ENCODE data around the gene UXT.
"Not testable (repeated sequence)": the region's sequence is repeated elsewhere in the genome, so short reads cannot be mapped to it uniquely, and the experiment has no call there.

The UXT gene

DNA sequence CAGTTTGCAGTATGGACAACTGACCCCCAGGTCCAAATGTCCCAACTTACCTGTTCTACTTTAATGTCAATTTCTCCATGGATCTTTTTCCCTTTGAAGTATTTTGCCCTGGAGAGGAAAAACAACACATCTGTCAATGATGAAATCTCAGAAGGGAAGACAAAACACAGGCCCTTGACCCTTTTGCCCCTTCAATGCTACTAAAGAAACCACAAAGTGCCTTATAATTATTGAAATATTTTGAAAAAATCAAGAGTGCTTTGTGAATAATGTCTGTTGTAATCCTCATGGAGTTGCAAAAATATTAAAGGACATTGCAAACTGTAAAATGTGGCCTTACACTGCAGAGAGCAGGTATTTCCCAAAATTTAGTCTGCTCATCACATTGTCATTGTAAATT is 51.9 kb downstream of the UXT start:
- no peak overlapping the region for H2AK5ac ChIP-seq (ENCODE audit: low read length, severe bottlenecking)
- peaks cover 15% of the 10 kb centered on the region for H3K9me3 ChIP-seq (ENCODE audit: control insufficient read depth, low read length)
- H3K79me1 ChIP-seq (replicated peaks; ENCODE audit: low read length, poor library complexity, severe bottlenecking): no peaks in the 10 kb centered on the region
- H4K8ac ChIP-seq (ENCODE audit: low read length): no peak overlapping the region
- peaks cover 12 to 51% of the 10 kb centered on the region in 2 experiments for H3K27me3 ChIP-seq (ENCODE audit: control insufficient read depth in 1 of 2, insufficient read depth in 1 of 2, low read length in 2 of 2)
- H4K91ac ChIP-seq (ENCODE audit: low read length): no peak overlapping the region
- H2BK5ac ChIP-seq (ENCODE audit: low read depth, low read length, poor library complexity, severe bottlenecking): no peak overlapping the region
- H3K36me3 ChIP-seq (ENCODE audit: control insufficient read depth in 1 of 2, insufficient read depth in 2 of 2, low read depth in 1 of 2, low read length in 2 of 2): no peaks in the 10 kb centered on the region
- H3K4me3 ChIP-seq (ENCODE audit: insufficient read depth in 1 of 2, low read depth in 1 of 2, low read length in 2 of 2): no peak overlapping the region
- peak; percentile 22 for DNase-seq
- H3K9ac ChIP-seq (ENCODE audit: low read length): no peak overlapping the region
- peaks cover 2% of the 10 kb centered on the region for H3K4me1 ChIP-seq (ENCODE audit: control insufficient read depth, insufficient read depth, low read depth, low read length)
- H3K4me2 ChIP-seq (ENCODE audit: low read length, poor library complexity, severe bottlenecking): no peak overlapping the region
- H3K4ac ChIP-seq (ENCODE audit: low read depth in 1 of 2, low read length in 2 of 2): no peak overlapping the region
- H2AFZ ChIP-seq (ENCODE audit: low read depth, low read length): no peak overlapping the region
- no peak overlapping the region for H3K14ac ChIP-seq (ENCODE audit: low read length in 2 of 2)
- no peak overlapping the region for H3K18ac ChIP-seq (ENCODE audit: low read depth in 1 of 2, low read length in 2 of 2)
- no peak overlapping the region for H3K27ac ChIP-seq (ENCODE audit: low read length, poor library complexity, severe bottlenecking)
- H2BK12ac ChIP-seq (ENCODE audit: low read length in 2 of 2): no peak overlapping the region
- no peak overlapping the region for H3K23ac ChIP-seq (ENCODE audit: low read length in 2 of 2)
- no peak overlapping the region for H2BK15ac ChIP-seq (ENCODE audit: low read depth, poor library complexity, severe bottlenecking)
- H2BK120ac ChIP-seq (ENCODE audit: low read depth, low read length): no peak overlapping the region

DNA sequence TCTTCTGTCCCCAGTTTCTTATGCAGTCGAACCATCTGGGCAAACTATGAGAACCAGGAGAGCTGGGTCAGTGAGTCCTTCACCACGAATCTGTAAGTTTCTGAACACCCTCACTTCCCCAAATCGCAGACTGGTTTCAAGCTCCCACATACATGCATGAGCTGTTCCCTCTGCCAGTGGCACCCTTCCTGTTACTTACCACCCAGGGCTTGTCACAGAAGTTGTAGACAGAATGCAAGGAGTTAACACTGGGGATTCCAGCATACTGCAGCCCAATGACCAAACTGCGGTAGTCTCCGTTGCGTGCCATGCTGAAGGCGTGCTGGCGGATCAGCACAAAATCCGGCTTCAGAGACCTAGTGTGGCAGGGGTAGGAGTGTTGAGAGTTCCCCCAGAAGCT is 54.0 kb downstream of the UXT start:
- no peak overlapping the region for H2BK5ac ChIP-seq (ENCODE audit: low read depth, low read length, poor library complexity, severe bottlenecking)
- H3K9ac ChIP-seq (ENCODE audit: low read length): no peak overlapping the region
- H3K4ac ChIP-seq (ENCODE audit: low read depth in 1 of 2, low read length in 2 of 2): no peak overlapping the region
- no peak overlapping the region for H4K8ac ChIP-seq (ENCODE audit: low read length)
- H2BK120ac ChIP-seq (ENCODE audit: low read depth, low read length): no peak overlapping the region
- DNase-seq: no peak
- H2AFZ ChIP-seq (ENCODE audit: low read depth, low read length): no peak overlapping the region
- H3K36me3 ChIP-seq (ENCODE audit: control insufficient read depth in 1 of 2, insufficient read depth in 2 of 2, low read depth in 1 of 2, low read length in 2 of 2): no peaks in the 10 kb centered on the region
- peaks cover 2% of the 10 kb centered on the region for H3K4me1 ChIP-seq (ENCODE audit: control insufficient read depth, insufficient read depth, low read depth, low read length)
- H3K4me2 ChIP-seq (ENCODE audit: low read length, poor library complexity, severe bottlenecking): no peak overlapping the region
- no peak overlapping the region for H2AK5ac ChIP-seq (ENCODE audit: low read length, severe bottlenecking)
- H3K27ac ChIP-seq (ENCODE audit: low read length, poor library complexity, severe bottlenecking): no peak overlapping the region
- no peak overlapping the region for H2BK12ac ChIP-seq (ENCODE audit: low read length in 2 of 2)
- H2BK15ac ChIP-seq (ENCODE audit: low read depth, poor library complexity, severe bottlenecking): no peak overlapping the region
- H3K14ac ChIP-seq (ENCODE audit: low read length in 2 of 2): no peak overlapping the region
- H3K27me3 ChIP-seq (ENCODE audit: control insufficient read depth in 1 of 2, insufficient read depth in 1 of 2, low read length in 2 of 2): peaks cover 12 to 38% of the 10 kb centered on the region in 2 experiments
- H4K91ac ChIP-seq (ENCODE audit: low read length): no peak overlapping the region
- no peak overlapping the region for H3K4me3 ChIP-seq (ENCODE audit: insufficient read depth in 1 of 2, low read depth in 1 of 2, low read length in 2 of 2)
- H3K23ac ChIP-seq (ENCODE audit: low read length in 2 of 2): no peak overlapping the region
- H3K9me3 ChIP-seq (ENCODE audit: control insufficient read depth, low read length): peaks cover 13% of the 10 kb centered on the region
- 91% methylated on average over 9 of the region's 9 CpGs for WGBS
- H3K79me1 ChIP-seq (replicated peaks; ENCODE audit: low read length, poor library complexity, severe bottlenecking): no peaks in the 10 kb centered on the region
- H3K18ac ChIP-seq (ENCODE audit: low read depth in 1 of 2, low read length in 2 of 2): no peak overlapping the region

DNA sequence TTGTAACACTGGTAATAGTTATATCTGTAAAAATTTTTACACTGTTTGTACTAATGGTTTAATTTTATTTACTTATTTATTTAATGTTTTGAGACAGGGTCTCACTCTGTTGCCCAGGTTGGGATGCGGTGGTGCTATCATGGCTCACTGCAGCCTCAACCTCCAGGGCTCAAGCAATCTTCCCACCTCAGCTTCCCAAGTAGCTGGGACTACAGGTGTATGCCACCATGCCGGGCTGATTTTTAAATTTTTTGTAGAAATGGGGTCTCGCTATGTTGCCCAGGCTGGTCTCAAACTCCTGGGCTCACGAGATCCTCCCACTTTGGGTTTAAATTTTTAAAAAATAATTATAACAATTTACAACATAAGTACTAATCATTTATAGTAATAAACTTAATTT is 55.9 kb downstream of the UXT start:
- not testable (repeated sequence) for H3K79me1 ChIP-seq (replicated peaks; ENCODE audit: low read length, poor library complexity, severe bottlenecking); H3K4ac ChIP-seq (ENCODE audit: low read depth in 1 of 2, low read length in 2 of 2); H3K23ac ChIP-seq (ENCODE audit: low read length in 2 of 2); H2BK5ac ChIP-seq (ENCODE audit: low read depth, low read length, poor library complexity, severe bottlenecking); H3K4me1 ChIP-seq (ENCODE audit: control insufficient read depth, insufficient read depth, low read depth, low read length); H2AFZ ChIP-seq (ENCODE audit: low read depth, low read length); H4K8ac ChIP-seq (ENCODE audit: low read length); H3K4me2 ChIP-seq (ENCODE audit: low read length, poor library complexity, severe bottlenecking); H4K91ac ChIP-seq (ENCODE audit: low read length); H3K4me3 ChIP-seq (ENCODE audit: insufficient read depth in 1 of 2, low read depth in 1 of 2, low read length in 2 of 2); H3K18ac ChIP-seq (ENCODE audit: low read depth in 1 of 2, low read length in 2 of 2); H2AK5ac ChIP-seq (ENCODE audit: low read length, severe bottlenecking); DNase-seq; H2BK12ac ChIP-seq (ENCODE audit: low read length in 2 of 2); H3K36me3 ChIP-seq (ENCODE audit: control insufficient read depth in 1 of 2, insufficient read depth in 2 of 2, low read depth in 1 of 2, low read length in 2 of 2); H3K9ac ChIP-seq (ENCODE audit: low read length); H2BK15ac ChIP-seq (ENCODE audit: low read depth, poor library complexity, severe bottlenecking); H2BK120ac ChIP-seq (ENCODE audit: low read depth, low read length); H3K27ac ChIP-seq (ENCODE audit: low read length, poor library complexity, severe bottlenecking); H3K14ac ChIP-seq (ENCODE audit: low read length in 2 of 2)
- Histone ChIP-seq H3K27me3 (ENCODE audit: control insufficient read depth in 1 of 2, insufficient read depth in 1 of 2, low read length in 2 of 2) (peaks cover 9 to 19% of the 10 kb centered on the region in 2 experiments), H3K9me3 (ENCODE audit: control insufficient read depth, low read length) (peaks cover 18% of the 10 kb centered on the region)
- 100% methylated on average over 1 of the region's 4 CpGs for WGBS

Data from mesenchymal stem cell (in vitro differentiated cells and primary cell).